ENCODE data around the gene MLH1.

MLH1 gene

DNA sequence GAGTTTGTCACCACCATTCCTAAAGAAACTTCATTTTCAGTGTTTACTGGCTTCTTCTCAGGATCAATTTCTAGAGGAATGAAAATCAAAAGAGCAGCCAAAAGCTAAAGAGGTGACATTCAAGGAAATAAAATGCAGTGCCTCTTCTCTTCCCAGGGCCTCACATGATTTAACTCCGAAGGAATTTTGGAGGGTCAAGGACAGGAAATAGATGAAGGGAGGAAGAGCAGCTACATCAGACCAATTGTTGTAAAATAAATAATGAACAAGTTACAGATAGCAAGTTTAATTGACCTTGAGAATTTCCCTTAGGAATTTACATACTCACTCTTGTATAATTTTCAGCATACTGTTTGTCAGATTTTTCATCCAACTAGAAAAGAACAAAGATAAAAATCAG lies 103.0 kb downstream of the MLH1 start:
- no peak for DNase-seq

DNA sequence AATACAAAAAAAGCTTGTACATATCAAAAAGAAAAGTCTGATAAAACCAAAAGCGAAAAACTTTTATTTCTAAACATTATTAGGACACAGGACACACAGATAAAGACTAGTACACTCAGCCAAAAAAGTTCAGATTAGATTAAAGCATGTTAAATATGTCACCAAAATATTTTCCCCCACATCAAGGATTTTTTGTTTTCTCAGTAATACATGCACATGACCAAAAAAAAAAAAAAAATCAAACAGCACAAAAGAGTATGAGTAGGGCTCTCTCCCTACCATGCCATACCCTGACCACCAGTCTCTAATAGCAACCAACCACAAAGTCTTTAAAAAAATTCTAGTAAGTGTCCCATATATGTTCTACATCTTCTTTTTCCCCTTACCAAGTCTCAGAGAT lies 103.7 kb downstream of the MLH1 start:
- DNase-seq, result no peak

DNA sequence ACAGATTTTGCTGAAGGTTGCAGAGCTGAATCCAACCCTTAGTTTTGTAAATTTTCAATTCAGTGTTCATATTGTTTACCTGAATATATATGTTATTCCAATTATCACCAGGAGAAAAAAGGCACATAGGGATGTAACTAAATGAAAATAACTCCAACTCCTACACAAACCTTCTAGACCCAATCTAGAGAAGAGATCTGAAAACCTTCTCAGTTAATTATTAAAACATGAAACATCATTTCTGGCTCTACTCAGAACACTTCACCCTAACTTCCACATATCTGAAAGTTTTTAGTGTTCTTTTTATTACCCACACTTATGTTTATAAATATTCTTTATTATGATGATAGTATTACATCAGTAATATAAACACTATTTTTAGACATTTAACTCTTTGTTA lies 104.5 kb downstream of the MLH1 start:
- no peak for DNase-seq

DNA sequence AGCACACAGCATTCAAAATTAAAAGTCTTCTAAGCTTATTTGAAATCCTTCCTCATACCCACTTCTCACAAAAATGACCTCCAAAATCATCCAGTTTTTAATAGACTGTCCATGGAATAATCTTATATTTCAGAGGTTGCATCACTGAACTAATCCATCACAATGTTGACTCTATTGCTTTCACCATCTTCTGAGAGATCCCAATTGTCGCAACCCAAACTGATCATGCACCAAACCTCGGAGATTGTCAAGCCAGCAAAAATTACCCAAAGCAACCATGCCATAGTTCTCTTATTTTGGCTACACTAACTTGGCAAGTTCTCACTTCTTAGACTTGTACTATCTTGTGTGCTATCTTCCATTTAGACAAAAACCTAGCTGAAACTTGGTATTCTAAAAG lies 105.6 kb downstream of the MLH1 start:
- DNase-seq, result no peak

DNA sequence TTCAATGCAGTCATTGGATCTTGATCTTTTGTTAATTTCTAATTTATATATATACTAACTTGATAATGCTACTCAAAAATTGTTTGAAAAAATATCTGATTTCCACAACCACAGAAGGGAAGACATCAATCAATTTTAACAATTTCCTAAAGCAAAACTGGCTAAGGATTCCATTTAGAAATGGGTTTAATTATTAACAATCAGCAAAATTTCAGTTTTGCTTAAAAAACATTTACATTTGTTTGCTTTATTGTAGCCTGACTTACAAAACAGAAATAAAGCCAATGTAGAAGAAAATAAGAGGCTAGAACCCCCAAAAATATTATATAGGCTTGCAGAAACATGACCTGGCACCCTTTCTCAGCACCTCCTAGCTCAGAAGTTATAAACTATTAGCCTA lies 106.2 kb downstream of the MLH1 start:
- no peak for DNase-seq

DNA sequence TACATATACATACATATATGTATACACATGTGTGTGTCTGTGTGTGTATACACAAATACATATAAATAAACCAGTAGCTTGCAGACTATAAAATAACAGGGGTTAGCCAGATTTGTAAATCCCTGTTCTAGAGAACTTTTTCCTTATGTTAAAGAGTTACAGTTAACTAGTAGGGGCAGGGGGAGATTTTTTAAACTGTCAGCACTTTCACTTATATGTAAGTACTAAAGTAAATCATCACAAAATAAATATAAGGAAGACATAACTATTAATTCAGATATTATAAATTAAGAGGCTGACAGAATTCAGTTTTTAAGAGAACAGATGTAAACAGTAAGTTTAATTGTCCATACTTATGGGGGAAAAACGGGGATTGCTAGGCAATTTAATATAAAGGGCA lies 107.1 kb downstream of the MLH1 start:
- DNase-seq, result no peak
